GM18526 (cell line): ENCODE results near the gene ARRDC4.

Source experiments
- POLR2A ChIP-seq: IDR thresholded peaks from 3 replicates; pipeline ENCODE4 v1.6.1; 2011; ENCODE audit not compliant: insufficient read length; ENCODE audit errors: extremely low read depth

The ARRDC4 gene

DNA sequence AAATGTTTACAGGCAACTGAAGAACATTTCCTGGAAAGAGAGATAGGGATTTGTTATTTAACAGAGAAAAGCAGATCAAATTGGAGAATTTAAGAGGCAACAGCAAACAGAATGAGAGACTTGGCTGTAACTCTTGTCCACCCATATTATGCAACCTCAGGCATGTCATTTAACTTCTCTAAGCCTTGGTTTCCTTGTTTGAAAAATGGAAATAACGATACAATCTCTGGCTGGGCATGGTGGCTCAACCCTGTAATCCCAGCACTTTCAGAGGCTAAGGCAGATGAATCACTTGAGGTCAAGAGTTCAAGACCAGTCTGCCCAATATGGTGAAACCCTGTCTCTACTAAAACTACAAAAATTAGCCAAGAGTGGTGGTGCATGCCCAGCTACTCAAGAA, 23.7 kb downstream of the ARRDC4 start:
- no peak for TF ChIP-seq POLR2A

DNA sequence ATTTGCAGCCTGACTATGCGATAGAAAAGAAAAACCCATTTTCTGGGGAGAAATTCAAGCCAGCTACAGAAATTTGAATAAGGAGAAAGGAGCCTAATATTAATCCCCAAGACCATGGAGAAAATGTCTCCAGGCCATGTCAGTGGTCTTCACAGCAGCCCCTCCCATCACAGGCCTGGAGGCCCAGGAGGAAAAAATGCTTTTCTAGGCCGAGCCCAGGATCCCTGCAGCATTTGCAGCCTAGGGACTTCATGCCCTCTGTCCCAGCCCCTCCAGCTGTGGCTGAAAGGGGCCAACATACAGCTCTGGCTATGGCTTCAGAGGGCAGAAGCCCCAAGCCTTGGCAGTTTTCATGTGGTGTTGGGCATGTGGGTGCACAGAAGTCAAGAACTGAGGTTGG, 26.3 kb downstream of the ARRDC4 start:
- no peak for TF ChIP-seq POLR2A

DNA sequence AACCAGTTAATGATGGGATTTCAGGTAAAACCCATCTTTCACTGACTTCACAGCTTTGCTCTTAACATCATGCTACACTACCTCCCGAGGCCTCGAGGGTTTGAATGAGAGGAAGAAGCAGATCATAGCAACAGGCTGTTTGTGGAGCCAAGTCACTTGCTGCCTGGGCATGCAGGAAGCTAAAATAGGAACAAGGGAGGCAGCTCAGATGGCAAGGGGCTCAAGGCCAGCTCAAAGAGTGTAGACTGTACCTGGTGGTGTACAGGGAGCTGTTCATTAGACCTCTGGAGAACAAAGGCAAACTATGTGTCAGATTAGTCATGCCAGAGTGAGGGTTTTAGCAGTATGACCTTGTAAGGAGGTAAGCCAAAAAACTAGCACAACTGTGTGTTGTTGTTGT, 28.8 kb downstream of the ARRDC4 start:
- no peak for TF ChIP-seq POLR2A

DNA sequence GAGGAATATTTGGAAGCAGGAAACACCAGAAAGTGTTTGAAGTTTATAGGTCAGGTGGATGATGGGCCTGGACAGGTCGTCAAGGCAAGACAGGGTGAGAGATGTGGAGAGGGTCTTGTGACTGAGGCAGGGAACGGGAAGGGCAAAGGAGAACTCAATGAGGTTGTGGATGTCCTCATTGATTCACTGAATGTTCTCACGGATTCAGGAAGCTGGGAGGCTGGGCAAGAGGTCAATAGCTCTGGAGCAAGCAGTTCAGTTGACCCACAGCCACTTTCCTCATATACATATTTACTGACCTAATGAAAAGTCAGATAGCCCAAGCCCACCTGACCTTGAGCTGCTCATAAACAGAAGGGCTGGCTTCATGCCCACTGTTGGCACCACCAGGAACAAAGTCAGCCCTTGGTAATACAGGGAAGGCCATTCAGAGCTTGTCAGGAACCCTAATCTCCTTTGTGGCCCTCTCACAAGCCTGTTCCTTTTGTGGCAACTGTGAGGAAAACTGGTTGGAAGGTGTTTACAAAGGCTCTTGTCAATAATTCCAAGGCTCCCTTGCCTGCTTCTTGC, 31.6 kb downstream of the ARRDC4 start:
- no peak for TF ChIP-seq POLR2A

DNA sequence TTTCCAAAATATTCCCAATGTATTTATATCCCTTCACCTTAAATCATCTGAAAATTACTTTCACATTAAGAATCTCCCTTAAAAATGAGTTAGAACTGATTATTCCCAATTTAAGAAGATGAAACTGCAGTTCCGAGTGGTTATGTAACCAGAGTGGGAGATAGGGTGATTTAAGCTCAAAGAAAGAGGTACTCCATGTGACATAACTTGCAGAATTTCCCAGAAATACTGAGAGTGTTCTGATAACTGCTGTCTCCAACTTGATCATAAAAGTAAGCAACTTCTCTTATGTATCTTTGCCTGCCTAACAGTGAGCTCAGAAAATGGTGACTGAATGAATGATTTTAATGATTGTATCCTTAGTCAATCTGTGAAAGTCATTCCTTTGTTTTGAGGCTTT, 32.3 kb downstream of the ARRDC4 start:
- TF ChIP-seq POLR2A, result no peak

DNA sequence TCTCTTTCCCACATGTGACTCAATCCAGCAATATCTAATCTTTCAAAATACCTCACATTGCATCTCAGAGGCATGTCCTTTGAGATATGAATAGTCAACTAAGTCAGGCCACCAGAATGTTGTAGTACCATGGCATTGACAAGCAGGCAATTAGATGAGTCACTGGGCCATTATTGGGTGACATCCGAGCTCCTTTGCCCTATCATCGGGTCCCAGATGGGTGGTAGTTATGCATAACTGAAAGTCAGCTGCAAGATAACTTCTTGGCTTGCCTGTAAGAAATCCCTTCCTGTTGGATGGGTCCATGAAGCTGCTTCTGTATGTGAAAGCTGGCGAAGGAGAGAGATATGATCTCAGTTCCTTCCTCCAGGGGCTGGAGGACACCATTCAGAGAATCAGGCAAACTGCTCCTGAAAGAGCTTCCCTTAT, 32.8 kb downstream of the ARRDC4 start:
- no peak for TF ChIP-seq POLR2A

DNA sequence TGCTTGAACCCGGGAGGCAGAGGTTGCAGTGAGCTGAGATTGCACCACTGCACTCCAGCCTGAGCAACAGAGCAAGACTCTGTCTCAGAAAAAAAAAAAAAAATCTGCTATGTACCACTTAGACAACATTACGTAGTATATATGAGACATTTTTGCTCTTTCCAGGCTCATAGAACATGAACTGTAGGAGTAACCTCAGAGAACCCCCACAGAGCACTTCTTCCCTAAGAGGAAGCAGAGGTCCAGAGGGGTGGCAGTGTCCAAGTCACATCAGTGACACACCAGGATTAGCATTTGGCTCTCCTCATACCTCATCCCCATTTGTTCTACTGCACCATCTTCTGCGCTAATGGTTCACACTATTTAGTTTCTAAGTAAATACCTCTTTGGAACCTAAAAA, 33.7 kb downstream of the ARRDC4 start:
- no peak for TF ChIP-seq POLR2A

DNA sequence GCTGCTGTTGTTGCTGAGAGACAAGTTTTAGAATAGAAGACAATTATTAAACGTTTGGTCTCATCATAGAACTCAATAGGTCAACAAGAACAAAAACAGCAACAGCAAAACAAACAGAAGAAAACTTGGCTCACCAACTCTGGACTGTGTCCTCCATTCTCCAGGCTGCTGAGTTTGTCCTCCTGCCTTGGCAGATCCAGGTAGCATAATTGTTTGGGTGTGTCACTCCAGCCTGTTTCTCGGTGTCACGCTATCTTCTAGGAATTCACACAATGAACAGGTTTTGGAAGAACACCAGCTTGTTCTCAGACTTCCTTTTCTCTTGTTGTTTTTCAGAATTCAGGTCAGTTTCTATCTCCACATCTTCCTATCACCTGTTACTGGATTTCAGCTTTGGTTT, 34.7 kb downstream of the ARRDC4 start:
- no peak for TF ChIP-seq POLR2A

DNA sequence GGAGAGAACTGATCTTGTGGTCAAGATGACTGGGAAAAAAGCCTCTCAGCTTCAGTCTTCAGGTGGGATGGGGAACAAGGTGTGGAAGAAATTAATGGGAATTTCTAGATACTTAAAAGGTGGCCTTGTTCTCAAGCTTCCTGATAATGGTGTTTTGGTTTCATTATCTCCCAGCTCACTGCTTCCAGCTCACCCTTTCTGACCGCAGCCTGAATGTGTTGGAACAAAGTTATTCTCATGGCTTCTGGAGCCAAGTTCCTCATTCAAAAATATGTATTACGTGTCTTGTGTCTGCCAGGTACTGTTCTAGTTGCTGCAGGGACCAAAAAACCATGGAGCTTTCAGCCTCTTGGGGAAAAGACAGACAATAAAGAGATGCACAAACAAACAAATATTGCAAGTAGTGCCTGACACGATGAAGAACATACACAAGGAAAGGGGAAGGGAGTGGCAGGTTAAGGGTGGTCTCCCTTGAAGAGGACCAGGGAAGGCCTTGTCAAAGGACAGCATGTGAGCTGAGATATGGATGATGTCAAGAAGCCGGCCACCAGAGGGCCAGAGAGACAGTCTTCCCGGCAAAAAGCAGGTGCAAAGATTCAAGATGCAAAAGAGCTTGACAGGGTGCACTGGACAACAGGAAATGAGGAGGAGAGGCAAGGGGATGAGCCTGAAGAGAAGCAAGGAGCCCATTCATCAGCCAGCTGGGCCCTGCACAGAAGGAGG, 35.5 kb downstream of the ARRDC4 start:
- TF ChIP-seq POLR2A, result no peak

DNA sequence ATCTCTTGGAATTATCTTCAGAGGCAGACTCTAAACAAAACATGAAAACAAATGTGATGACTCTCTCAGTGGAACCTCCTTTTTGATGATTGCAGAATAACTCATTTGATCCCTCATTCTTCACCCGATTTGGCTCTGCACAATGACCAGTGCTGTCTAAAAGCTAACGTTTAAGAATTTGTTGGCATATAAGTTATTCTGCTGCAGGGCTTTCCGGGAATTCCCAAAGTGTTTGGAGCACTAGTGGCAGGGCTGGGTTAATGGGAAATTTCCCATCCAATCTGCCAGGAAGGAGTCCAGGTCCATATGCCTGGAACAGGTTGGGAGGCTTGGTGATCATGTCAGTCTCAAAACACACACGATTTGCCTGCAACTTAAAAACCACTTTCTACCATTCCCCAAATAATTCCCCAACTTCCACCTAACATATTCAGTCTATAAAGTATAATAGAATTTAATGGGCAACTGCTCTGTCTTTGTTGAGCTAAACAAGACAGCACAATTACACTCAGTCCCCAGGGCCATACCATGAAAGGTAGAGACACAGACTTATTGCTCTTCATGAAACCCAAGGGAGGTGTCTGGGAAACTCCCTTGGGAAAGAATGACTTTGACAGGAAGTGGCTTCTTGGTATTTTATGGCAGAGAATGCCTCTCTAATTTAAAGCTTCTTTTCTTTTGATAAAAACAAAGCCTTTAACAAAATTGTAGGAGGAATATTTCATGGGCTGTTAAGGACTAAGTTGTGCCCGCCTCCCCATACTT, 38.0 kb downstream of the ARRDC4 start:
- TF ChIP-seq POLR2A, result no peak

DNA sequence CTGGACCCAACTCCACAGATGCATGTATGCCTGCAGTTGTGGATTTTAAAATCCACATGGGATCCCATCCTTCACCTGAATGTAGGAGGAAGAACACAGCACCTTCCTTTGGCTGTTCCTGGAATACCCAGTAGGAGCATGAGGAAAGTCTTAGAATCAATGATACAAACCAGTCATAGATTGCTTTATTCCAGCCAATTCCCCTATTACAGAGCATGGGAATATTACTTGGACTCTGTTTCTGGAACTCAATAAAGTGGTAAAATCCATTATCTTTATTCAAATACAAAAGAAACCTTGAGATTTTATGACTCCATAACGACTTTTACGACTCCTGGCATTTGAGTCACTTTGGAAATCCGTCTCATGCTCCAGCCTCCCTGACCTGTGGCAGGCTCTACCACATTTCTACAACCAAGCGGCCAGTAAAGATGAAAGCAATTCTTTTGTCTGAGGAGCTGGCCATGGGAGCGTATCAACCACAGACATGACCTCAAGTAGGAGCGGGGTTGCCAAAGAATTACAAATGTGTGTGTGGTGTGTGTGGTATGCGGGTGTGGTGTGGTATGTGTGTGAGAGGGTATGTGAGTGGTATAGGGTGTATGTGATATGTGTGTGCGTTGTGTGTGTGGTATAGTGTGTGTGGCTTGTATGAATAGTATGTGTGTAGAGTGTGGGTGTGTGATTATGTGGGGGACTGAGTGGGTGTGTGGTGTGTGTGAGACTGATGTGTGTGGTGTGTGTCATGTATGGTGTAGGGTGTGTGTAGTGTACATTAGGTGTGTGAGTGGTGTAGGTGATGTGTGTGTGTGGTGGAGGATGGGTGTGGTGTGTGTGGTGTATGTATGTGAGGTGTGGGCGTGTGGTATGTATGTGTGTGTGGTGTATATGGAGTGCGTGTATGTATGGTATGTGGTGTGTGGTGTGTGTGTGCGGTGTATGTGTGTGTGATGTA, 40.0 kb downstream of the ARRDC4 start:
- no peak for TF ChIP-seq POLR2A

DNA sequence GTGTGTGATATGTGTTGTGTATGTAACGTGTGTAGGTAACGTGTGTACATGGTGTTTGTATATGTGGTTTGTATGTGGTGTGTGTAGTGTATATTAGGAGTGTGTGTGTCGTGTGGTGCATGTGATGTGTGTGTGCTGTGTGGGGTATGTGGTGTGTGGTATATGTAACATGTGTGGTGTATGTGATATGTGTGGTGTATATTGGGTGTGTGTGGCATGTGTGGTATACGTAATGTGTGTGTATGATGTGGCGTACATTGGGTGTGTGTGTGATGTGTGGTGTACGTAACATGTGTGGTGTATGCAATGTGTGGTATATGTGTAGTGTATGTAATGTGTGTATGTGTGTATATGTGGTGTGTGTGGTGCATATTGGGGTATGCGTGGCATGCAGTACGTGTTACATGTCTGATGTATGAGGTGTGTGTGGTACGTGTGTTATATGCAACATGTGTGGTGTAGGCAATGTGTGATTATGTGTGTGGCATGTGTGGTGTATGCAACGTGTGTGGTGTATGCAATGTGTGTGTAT, 41.2 kb downstream of the ARRDC4 start:
- TF ChIP-seq POLR2A, result no peak

DNA sequence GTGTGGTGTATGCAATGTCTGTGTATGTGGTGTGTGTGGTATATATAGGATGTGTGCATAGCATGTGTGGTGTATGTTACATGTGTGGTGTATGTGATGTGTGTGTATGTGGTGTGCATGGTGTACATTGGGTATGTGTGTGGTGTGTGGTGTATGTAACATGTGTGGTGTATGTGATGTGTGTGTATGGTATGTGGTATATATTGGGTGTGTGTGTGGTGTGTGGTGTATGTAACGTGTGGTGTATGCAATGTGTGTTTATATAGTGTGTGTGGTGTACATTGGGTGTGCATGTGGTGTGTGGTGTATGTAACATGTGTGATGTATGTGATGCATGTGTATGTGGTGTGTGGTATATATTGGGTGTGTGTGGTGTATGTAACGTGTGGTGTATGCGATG, 41.9 kb downstream of the ARRDC4 start:
- TF ChIP-seq POLR2A, result no peak

DNA sequence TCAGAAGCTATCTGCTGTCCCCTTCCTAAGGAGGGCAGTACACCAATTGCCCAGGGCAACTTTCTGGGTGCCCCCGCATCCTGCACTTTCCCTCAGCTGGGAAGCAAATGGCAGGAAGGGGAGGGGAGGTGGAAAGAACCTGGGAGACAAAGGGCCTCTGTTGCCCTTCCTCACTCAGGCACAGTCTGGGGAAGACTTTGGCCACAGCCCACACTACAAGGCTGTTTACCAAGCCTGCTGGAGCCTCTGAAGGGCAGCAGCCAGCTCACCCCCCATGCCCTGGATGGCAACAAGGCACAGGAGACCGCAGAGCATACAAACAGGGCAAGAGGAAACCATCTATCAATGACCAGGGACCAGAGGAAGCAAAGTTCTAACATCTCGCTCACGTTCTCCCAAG, 42.4 kb downstream of the ARRDC4 start:
- no peak for TF ChIP-seq POLR2A

DNA sequence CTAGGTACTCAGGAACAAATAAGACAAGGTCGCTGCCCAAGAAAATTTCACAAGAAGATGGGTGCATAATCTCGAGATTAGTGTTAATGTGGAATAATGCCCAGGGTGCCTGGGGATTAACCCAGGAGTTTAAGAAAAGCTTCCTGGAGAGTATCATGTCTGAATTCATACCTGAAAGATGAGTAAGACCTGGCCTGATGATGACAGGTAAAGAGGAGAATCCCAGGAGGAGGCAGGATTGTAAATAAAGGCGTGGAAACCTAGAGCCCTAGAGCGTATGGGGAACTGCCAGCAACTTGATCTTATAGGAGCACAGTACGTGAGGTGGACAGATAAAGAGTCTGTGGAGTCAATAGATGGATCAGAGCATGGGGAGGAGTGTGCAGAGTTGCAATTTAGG, 43.0 kb downstream of the ARRDC4 start:
- no peak for TF ChIP-seq POLR2A

DNA sequence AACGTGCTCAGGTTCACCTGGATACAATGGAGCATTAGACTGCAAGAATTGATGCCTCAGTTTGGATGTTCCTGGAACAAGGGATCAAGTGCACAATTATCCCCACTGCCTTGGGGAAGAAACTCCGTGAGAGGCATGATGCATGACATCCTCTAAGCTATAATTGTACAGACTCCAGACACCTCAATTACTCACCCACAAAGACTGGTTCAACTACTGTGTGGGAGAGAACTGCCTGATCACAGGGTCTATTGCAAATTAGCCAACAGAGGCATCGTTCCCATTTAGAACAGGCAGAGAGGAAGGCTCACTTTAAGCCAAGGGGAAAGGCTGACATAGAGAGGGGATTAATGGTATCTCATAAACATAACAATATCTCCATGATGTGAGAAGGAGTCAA, 43.5 kb downstream of the ARRDC4 start:
- TF ChIP-seq POLR2A, result no peak

DNA sequence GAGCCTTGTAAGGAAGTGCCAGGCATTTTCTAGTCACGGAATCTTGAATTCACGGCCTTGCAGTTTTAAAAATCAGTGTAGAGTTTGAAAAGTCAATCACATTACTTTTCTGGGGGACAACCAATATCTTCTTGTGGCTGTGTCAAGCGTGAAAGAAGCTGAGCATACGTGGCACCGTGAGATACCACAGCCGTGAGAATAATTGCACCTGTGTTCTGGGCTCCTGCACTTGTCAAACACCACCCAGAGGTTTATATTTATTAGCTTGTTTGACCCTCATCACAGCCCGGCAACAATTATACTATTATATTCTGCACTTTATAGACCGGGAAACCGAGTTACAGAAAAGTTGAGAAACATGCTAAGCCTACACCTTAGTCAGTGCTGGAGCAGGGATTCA, 45.2 kb downstream of the ARRDC4 start:
- no peak for TF ChIP-seq POLR2A
